PC-3 (cell line): ENCODE measurements around the gene GDPD5.

ENCODE experiments used
- CTCF ChIP-seq: fragments of 300-600 bp; sonication (generic); conservative IDR thresholded peaks from 2 replicates; pipeline ENCODE4 v1.5.1; 2017; ENCODE audit warnings: antibody characterized with exemption, low read depth, mild to moderate bottlenecking, low read length
- EZH2phosphoT487 ChIP-seq: fragments of 300-600 bp; sonication (generic); IDR thresholded peaks from 2 replicates; pipeline ENCODE4 v1.6.1; 2018; ENCODE audit warnings: mild to moderate bottlenecking, antibody characterized with exemption, low read length, borderline replicate concordance

- TF ChIP-seq CTCF: no peak
- TF ChIP-seq EZH2phosphoT487: no peak
Observed at GRCh38 chr11:75420224-75421034, 105.3 kb downstream of the GDPD5 start.
